ENCODE data around the gene GNAO1. TPM values are rescaled to one million over a fixed set of nuclear protein-coding genes. Genes with fewer than 3 reads are reported as not detected.

Gene GNAO1
- total and polyA plus RNA-seq, 2 of the 13 experiments (the other 11 are each of a cell fraction or from before 2014, with no cell fraction given): not detected

GRCh38 chr16:56388209-56388608 lies 196.9 kb downstream of the GNAO1 start:
- no peaks in the 10 kb centered on the region for H3K79me2 ChIP-seq (ENCODE audit: insufficient read depth, low read length)
- peaks cover 15% of the 10 kb centered on the region for H3K4me1 ChIP-seq (ENCODE audit: insufficient read depth, low read length)
- CTCF ChIA-PET (ENCODE audit: low intra/inter-chr PET ratio, low total read pairs): no interaction called here
- POLR2A ChIA-PET: no interaction called here
- no peak overlapping the region for H3K4me2 ChIP-seq (ENCODE audit: low read depth, low read length)
- H3K27me3 ChIP-seq (ENCODE audit: control insufficient read depth in 1 of 2, insufficient read depth in 2 of 2, low read length in 2 of 2): no peaks in the 10 kb centered on the region
- H3K9ac ChIP-seq (ENCODE audit: insufficient read depth, low read depth, low read length): no peak overlapping the region
- H3K36me3 ChIP-seq (replicated peaks in 1 of 2; ENCODE audit: control insufficient read depth in 1 of 2, insufficient read depth in 2 of 2, low read length in 2 of 2): peaks cover 20 to 73% of the 10 kb centered on the region in 2 experiments
- no peak for FAIRE-seq
- no peak overlapping the region for H3K27ac ChIP-seq (ENCODE audit: extremely low read length, insufficient read depth, low read length)
- in situ Hi-C loops (cut with HindIII; ENCODE audit: extremely low pct_ligation_motif_present, low pct_unique_long_range_greater_than_20kb): no loop called here
- ATAC-seq: no peak
- no peak for DNase-seq (ENCODE audit: low spot score)
- no peaks in the 10 kb centered on the region for H3K9me3 ChIP-seq (ENCODE audit: low read length)
- H2AFZ ChIP-seq (ENCODE audit: low read length): no peak overlapping the region
- no TSS peak for BruUV-seq (replicated peaks)
- H4K20me1 ChIP-seq (ENCODE audit: insufficient read depth, low read length): no peaks in the 10 kb centered on the region
- H3K4me3 ChIP-seq (replicated peaks in 1 of 3; ENCODE audit: insufficient read depth in 1 of 3, low read depth in 2 of 3, low read length in 3 of 3): no peak overlapping the region
- intact Hi-C loops (cut with micrococcal nuclease; ENCODE audit: unreplicated experiment): no loop called here
- TF ChIP-seq ZFP36 (IDR thresholded peaks at IDR 0.05; ENCODE audit: borderline replicate concordance, low read depth, low read length, partially characterized antibody) (no peak), TBL1XR1 (IDR thresholded peaks at IDR 0.05; ENCODE audit: borderline replicate concordance, low read length, partially characterized antibody) (no peak), GATAD2A (CRISPR knock-in tag; IDR thresholded peaks at IDR 0.05) (no peak)

GRCh38 chr16:56389554-56389953 lies 198.3 kb downstream of the GNAO1 start:
- in situ Hi-C loops (cut with HindIII; ENCODE audit: extremely low pct_ligation_motif_present, low pct_unique_long_range_greater_than_20kb): no loop called here
- no peak for FAIRE-seq

More at GRCh38 chr16:56389554-56389953, 198.3 kb downstream of the GNAO1 start:
- intact Hi-C loops (cut with micrococcal nuclease; ENCODE audit: unreplicated experiment): no loop called here
- no TSS peak for BruUV-seq (replicated peaks)
- DNase-seq (ENCODE audit: low spot score): no peak
- ChIA-PET POLR2A (no interaction called here), CTCF (ENCODE audit: low intra/inter-chr PET ratio, low total read pairs) (no interaction called here)
- Histone ChIP-seq H3K79me2 (ENCODE audit: insufficient read depth, low read length) (no peaks in the 10 kb centered on the region), H3K4me1 (ENCODE audit: insufficient read depth, low read length) (peaks cover 2% of the 10 kb centered on the region; the same call in 1 of the 2 replicates), H3K27me3 (ENCODE audit: control insufficient read depth in 1 of 2, insufficient read depth in 2 of 2, low read length in 2 of 2) (no peaks in the 10 kb centered on the region), H4K20me1 (ENCODE audit: insufficient read depth, low read length) (no peaks in the 10 kb centered on the region), H3K9me3 (ENCODE audit: low read length) (no peaks in the 10 kb centered on the region), H3K36me3 (replicated peaks in 1 of 2; ENCODE audit: control insufficient read depth in 1 of 2, insufficient read depth in 2 of 2, low read length in 2 of 2) (peaks cover 20 to 60% of the 10 kb centered on the region in 2 experiments), H3K4me2 (ENCODE audit: low read depth, low read length) (no peak overlapping the region), H3K27ac (ENCODE audit: extremely low read length, insufficient read depth, low read length) (no peak overlapping the region), H3K9ac (ENCODE audit: insufficient read depth, low read depth, low read length) (no peak overlapping the region), H2AFZ (ENCODE audit: low read length) (no peak overlapping the region), H3K4me3 (replicated peaks in 1 of 3; ENCODE audit: insufficient read depth in 1 of 3, low read depth in 2 of 3, low read length in 3 of 3) (no peak overlapping the region)
- 95% methylated on average over 3 of the region's 3 CpGs for WGBS (ENCODE audit: low lambda C conversion rate)
- no peak for ATAC-seq
- TF ChIP-seq MYPOP (CRISPR knock-in tag; IDR thresholded peaks at IDR 0.05) (no peak), ZNF3 (CRISPR knock-in tag; IDR thresholded peaks at IDR 0.05) (no peak), MIXL1 (CRISPR knock-in tag; IDR thresholded peaks at IDR 0.05) (no peak), ZGPAT (CRISPR knock-in tag; IDR thresholded peaks at IDR 0.05) (no peak), HDAC1 (CRISPR knock-in tag; IDR thresholded peaks at IDR 0.05) (no peak), SMYD3 (CRISPR knock-in tag; IDR thresholded peaks at IDR 0.05) (no peak), SAP130 (CRISPR knock-in tag; IDR thresholded peaks at IDR 0.05; ENCODE audit: low read depth) (no peak), LRRFIP1 (CRISPR knock-in tag; conservative IDR thresholded peaks at IDR 0.05) (no peak), SP5 (CRISPR knock-in tag; IDR thresholded peaks at IDR 0.05; ENCODE audit: borderline replicate concordance, low read depth) (no peak), KLF16 (CRISPR knock-in tag; IDR thresholded peaks at IDR 0.05) (no peak), CENPX (CRISPR knock-in tag; IDR thresholded peaks at IDR 0.05) (no peak)

Data from HepG2 (cell line).